T-helper 2 cell treated with Interferon-gamma antibody and Interleukin-4, amounts not matched to agents 5 μg/mL and 100 μg/mL, for 36 hours (primary cell): ENCODE results near the gene CIC.

ENCODE experiments used
- DNase-seq: peaks from one replicate; pipeline ENCODE4 v3.0.0; 2021; ENCODE audit warnings: low spot score
- H3K27ac Mint-ChIP-seq: one replicate; pipeline ENCODE4 v1.8.0; 2021; ENCODE audit warnings: mild to moderate bottlenecking, mixed read lengths
- H3K27me3 Mint-ChIP-seq: one replicate; pipeline ENCODE4 v1.8.0; 2021; ENCODE audit warnings: low read depth, mixed read lengths
- H3K36me3 Mint-ChIP-seq: one replicate; pipeline ENCODE4 v1.8.0; 2021; ENCODE audit warnings: low read depth, mixed read lengths
- H3K4me1 Mint-ChIP-seq: one replicate; pipeline ENCODE4 v1.8.0; 2021; ENCODE audit warnings: low read depth, mixed read lengths
- H3K4me3 Mint-ChIP-seq: one replicate; pipeline ENCODE4 v1.8.0; 2022; ENCODE audit warnings: mild to moderate bottlenecking, moderate library complexity, mixed read lengths
- H3K9me3 Mint-ChIP-seq: one replicate; pipeline ENCODE4 v1.8.0; 2021; ENCODE audit warnings: mixed read lengths

CIC gene

DNA sequence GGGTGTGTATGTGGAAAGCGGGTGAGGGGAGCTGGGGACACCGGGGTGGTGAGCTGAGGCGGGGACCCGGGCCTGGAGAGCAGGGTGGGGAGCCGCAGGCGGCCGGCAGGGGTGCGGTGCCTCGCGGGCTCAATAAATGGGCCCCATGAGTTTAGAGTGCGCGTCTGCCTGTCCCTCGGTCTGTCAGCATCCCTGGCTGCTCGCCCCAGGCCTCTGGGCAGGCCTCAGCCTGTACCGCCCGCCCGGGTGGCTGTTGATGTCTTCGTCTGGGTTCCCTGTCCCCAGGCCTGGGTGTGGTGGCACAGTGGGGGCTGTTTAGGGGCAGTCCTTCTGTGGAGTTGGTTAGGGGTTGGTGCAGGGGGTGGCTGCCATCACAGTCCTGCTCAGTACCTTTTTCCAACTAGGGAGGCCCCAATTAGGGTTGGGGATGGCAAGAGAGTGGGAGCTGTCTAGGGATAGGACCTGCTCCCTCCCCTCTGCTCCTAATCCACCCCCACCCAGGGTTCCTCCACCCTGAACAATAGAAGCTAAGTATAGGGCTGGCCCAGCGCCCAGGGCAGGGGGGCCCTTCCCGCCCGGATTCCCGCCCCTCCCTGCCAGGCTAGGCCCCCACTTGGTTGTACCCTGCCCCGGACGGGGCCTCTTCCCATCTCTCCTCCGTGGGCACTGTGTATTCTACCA lies 12.2 kb downstream of the CIC start:
- no peak for DNase-seq
- Mint-ChIP-seq H3K36me3 (peaks cover 9% of the 10 kb centered on the region), H3K27me3 (no peaks in the 10 kb centered on the region), H3K9me3 (no peaks in the 10 kb centered on the region), H3K27ac (no peak overlapping the region), H3K4me3 (no peak overlapping the region), H3K4me1 (peaks cover 52% of the 10 kb centered on the region)

DNA sequence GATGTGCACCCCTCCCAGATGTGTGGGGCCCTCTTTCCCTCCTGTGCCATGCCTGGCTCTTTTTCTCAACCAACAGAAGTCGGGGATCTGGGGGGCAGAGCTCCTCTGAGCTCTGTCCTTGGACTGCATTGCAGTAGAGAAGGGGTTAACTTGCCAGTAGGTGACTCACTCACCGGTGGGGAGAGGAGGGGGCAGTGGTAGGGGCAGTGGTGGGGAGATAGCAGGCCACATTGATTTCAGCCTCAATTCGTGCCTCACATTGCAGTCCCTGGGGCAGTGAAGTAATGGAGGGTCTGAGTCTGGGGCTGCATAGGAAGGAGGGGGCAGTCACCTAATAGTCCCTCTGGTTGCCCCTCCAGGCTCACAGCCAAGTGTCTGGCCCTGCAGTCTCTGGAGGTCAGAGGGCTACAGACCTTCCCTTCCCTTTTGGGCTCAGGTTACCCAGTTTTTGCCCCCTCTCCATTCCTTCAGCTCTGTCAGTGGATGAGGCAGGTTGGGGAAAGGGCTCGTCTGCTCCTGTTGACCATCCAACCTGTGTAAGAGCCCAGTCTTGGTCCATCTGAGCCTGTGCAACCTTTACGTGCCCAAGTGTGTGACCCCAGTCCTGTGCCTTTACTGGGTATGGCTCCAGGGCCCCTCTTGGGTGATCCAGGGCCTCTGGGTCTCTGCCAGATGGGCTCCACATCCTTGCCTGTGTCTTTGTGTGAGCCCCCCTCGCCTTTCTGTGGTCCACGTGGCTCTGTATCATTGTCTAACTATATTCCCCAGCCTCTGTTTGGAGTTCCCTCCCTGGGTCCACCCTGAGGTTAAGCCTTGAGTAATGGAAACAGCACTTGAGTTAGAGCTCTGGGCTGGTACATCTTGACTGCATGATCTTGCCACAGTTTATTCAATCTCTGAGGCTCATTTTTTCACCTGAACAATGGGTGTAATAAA lies 13.0 kb downstream of the CIC start:
- peaks cover 46% of the 10 kb centered on the region for H3K4me1 Mint-ChIP-seq

DNA sequence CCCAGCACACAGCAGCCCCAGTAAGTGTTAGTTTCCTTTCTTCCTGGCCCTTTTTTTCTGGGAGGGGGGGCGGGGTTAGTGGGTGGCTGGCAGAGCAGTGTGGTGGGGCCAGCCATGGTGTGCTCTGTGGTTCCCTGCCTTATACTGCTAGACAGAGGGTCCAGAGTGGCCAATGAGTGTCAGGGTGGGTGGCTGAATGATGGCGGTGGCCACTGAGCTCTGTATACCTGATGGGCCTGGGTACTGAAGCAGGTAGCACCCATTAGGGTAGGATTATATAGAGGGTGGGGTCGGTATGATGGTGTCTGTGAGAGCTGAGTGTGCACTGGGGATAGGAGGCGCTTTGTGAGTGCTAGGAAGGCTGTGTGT lies 13.8 kb downstream of the CIC start:
- Mint-ChIP-seq H3K4me3 (no peak overlapping the region), H3K4me1 (peaks cover 43% of the 10 kb centered on the region), H3K36me3 (peaks cover 10% of the 10 kb centered on the region), H3K27me3 (no peaks in the 10 kb centered on the region), H3K9me3 (no peaks in the 10 kb centered on the region), H3K27ac (no peak overlapping the region)
- no peak for DNase-seq

More for the DNA sequence above, 13.0 kb downstream of the CIC start:
- DNase-seq, result no peak
- no peak overlapping the region for H3K4me3 Mint-ChIP-seq
- no peak overlapping the region for H3K27ac Mint-ChIP-seq
- no peaks in the 10 kb centered on the region for H3K9me3 Mint-ChIP-seq
- H3K36me3 Mint-ChIP-seq, result peaks cover 10% of the 10 kb centered on the region
- H3K27me3 Mint-ChIP-seq, result no peaks in the 10 kb centered on the region

DNA sequence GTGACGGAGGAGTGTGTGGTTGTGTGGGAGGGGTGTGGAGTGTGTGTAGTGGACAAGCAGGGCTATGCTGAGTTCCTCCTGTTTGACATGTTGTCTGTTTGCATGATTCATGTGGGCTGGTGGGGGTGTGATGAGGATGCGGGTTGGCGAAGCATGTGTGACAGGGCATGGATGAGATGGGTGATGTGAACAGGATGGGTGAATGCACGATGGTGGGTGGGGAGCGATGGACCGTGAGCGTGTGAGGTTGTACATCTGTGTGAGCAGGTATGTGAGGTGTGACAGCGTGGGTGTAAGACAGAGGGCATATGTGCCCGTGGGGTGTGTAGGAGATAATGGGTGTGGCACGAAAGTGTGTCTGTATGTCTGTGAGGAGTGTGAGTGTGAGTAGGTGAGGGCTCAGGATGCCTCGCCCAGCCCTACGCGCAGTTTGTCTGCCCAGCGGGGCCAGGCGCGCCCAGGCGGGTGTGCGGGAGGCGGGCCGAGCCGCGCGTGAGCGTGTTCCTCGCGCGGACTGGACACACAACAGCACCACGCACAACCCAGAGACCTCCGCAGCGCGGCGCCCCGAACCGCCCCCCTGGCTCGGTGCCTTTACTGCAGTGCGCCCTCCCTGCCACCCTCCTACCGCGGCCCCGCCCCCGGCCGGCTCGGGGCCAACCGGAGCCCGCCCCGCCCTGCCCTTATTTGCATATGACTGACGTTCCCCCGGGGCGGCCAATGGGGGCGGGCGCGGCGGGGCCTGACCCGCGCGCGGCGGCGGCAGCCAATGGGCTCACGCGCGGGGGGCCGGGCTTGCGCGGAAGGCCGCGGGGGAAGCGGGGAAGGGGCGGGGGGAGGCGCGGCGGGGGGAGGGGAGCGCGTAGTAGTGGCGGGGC lies 14.4 kb downstream of the CIC start:
- Mint-ChIP-seq H3K27ac (no peak overlapping the region), H3K27me3 (no peaks in the 10 kb centered on the region), H3K4me1 (peaks cover 40% of the 10 kb centered on the region), H3K4me3 (no peak overlapping the region), H3K9me3 (no peaks in the 10 kb centered on the region), H3K36me3 (peaks cover 8% of the 10 kb centered on the region)
- peak; percentile 92 for DNase-seq

DNA sequence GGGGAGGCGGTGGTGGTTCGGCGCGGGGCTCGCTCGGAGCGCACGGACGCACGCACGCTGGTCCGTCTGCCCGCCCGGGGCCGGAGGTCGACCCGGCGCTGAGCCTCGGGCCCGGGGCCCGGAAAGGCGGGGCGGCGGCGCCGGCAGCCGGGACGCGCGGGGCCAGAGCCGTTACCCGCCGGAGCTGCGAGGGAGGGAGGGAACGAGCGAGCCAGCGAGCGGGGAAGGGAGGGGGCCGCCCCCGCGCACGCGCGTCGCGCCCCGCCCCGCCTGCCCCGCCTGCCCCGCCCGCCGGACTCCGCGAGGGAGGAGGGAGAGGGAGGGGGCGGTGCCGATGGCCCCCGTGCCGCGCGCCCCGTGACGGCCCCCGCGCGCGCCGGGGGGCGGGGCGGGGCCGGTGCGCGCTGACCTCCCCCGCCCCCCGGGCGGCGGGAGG lies 15.0 kb downstream of the CIC start:
- Mint-ChIP-seq H3K4me1 (peaks cover 34% of the 10 kb centered on the region), H3K36me3 (peaks cover 12% of the 10 kb centered on the region), H3K27ac (no peak overlapping the region), H3K27me3 (no peaks in the 10 kb centered on the region), H3K4me3 (no peak overlapping the region), H3K9me3 (no peaks in the 10 kb centered on the region)
- peak; percentile 79 for DNase-seq

DNA sequence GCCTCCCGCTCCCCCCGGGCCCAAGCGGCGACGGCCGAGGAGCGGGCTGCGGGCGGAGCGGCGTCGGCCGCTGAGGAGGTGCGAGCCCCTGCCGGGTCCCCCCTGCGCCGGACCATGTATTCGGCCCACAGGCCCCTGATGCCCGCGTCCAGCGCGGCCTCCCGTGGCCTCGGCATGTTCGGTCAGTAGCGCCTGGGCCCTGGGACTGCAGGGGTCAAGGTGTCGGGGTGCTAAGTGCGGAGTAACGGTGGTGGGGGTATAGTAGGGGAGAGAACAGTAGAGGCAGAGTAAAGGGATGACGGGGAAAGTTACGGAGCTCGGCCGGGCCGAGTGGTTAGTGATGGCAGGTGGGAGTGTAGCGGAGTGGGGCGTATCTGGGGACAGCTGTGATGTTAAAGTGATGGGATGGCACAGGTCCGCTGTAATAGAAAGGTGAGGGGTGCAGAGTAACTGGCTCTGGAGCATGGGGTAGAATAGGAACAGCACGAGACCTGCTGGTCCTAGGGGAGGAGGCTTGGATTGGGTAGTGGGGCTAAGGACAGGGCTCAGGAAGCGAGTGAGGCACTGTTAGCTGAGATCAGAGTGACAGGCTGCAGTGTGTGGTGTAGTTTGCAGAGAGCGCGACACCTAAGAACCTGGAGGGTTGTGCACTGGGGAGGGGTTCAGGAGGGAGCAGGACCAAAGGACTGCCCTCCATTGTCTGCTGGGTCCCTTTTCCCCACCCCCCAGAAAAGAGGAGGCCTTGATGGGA lies 15.7 kb downstream of the CIC start:
- H3K36me3 Mint-ChIP-seq, result peaks cover 13% of the 10 kb centered on the region
- peak overlapping the region; percentile 94 for H3K4me3 Mint-ChIP-seq
- H3K27ac Mint-ChIP-seq, result peak overlapping the region; percentile 94
- DNase-seq, result no peak
- H3K27me3 Mint-ChIP-seq, result no peaks in the 10 kb centered on the region
- peaks cover 28% of the 10 kb centered on the region for H3K4me1 Mint-ChIP-seq
- H3K9me3 Mint-ChIP-seq, result no peaks in the 10 kb centered on the region

DNA sequence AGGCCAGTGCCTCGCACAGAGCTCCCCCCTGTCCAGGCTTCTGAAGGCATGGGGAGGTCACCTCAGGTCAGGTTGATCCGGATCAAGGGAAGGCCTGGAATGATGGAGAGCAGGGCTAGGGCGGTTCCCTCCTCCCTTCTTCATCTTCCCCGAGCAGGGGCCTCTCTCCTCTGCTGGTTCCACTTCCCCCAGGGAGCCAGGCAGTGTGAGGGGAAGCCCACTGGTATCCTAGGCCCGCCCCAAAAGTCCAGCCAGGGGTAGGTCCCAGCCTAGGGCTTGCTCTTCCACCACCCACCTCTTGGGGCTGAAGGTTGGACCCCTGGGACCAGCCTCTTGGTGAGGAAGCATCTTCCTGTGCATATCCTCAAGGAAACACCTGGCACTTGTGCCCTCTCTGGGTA lies 16.5 kb downstream of the CIC start:
- Mint-ChIP-seq H3K4me1 (peaks cover 28% of the 10 kb centered on the region), H3K27ac (peak overlapping the region; percentile 64), H3K4me3 (peak overlapping the region; percentile 94), H3K27me3 (no peaks in the 10 kb centered on the region), H3K36me3 (peaks cover 13% of the 10 kb centered on the region), H3K9me3 (no peaks in the 10 kb centered on the region)
- DNase-seq, result no peak

DNA sequence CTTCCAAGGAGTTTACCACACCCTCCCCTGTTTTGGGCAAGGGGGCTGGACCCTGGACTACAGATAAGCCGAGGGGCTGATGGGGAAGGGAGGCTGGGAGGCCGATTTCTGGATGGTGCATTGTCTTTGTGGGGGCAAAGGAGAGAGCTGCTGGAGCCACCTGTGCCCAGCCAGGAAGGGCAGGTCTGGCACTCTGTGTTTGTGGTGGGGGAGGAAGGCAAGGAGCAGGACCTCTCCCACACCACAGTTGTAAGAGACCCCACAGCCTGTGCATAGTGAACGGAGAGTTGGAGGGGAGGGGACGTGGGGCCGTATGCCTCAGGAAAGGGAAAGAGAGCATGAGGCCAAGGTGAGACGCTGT lies 16.9 kb downstream of the CIC start:
- peaks cover 13% of the 10 kb centered on the region for H3K36me3 Mint-ChIP-seq
- peak overlapping the region; percentile 64 for H3K27ac Mint-ChIP-seq
- H3K27me3 Mint-ChIP-seq, result no peaks in the 10 kb centered on the region
- H3K4me3 Mint-ChIP-seq, result peak overlapping the region; percentile 94
- H3K9me3 Mint-ChIP-seq, result no peaks in the 10 kb centered on the region
- no peak for DNase-seq
- peaks cover 28% of the 10 kb centered on the region for H3K4me1 Mint-ChIP-seq

DNA sequence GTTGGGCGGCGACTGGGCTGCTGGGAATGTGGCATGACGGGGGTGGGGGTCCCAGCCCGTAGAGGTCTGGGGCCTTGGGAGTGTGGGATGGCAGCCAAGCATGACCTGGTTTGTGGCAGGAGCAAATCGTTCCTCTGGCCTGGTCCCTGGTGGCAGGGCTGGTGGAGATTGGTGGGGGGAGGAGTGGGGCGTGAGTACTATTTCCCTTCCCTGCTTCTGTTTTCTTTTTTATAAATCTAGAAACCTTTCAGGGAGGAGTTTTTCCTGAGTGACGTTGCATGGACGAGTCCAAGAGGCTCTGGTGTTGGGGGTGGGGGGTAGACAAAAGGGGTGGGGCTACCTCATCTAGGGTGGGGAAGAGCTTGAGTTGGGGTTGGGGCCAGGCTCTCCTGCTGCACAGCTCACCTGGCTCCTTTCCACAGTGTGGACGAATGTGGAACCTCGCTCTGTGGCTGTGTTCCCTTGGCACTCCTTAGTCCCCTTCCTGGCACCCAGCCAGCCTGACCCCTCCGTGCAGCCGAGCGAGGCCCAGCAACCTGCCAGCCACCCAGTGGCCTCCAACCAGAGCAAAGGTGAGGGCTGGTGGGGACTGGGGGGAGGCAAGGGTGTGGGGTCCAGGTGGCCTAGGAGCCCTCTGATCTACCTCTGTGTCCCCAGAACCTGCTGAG lies 17.4 kb downstream of the CIC start:
- peaks cover 15% of the 10 kb centered on the region for H3K36me3 Mint-ChIP-seq

DNA sequence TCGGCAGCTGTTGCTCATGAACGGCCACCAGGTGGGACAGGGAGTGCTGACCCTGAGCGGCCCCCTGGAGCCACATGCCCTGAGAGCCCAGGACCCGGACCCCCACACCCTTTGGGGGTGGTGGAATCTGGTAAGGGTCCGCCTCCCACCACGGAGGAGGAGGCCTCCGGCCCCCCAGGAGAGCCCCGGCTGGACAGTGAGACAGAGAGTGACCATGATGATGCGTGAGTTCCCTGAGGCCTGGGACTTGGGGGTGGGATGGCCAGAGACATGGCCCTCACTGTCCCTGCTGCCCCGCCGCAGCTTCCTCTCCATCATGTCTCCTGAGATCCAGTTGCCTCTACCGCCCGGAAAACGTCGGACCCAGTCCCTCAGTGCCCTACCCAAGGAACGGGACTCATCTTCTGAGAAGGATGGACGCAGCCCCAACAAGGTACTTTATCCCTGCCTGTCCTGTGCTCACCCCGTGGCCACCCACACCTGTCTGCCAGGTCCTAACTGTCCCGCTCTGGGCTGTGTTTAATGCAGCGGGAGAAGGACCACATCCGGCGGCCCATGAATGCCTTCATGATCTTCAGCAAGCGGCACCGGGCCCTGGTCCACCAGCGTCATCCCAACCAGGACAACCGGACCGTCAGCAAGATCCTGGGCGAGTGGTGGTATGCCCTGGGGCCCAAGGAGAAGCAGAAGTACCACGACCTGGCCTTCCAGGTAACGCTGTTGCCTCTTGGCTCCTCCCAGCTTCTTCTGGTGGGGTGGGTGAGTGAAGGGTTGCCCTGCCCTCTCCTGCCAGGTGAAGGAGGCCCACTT lies 18.2 kb downstream of the CIC start:
- H3K4me1 Mint-ChIP-seq, result peaks cover 21% of the 10 kb centered on the region
- no peak overlapping the region for H3K27ac Mint-ChIP-seq
- peaks cover 22% of the 10 kb centered on the region for H3K36me3 Mint-ChIP-seq
- H3K27me3 Mint-ChIP-seq, result no peaks in the 10 kb centered on the region
- no peak for DNase-seq
- H3K9me3 Mint-ChIP-seq, result no peaks in the 10 kb centered on the region
- no peak overlapping the region for H3K4me3 Mint-ChIP-seq

More for the DNA sequence above, 17.4 kb downstream of the CIC start:
- Mint-ChIP-seq H3K27ac (no peak overlapping the region), H3K4me1 (peaks cover 25% of the 10 kb centered on the region), H3K4me3 (peak overlapping the region; percentile 49), H3K9me3 (no peaks in the 10 kb centered on the region), H3K27me3 (no peaks in the 10 kb centered on the region)
- DNase-seq, result no peak

DNA sequence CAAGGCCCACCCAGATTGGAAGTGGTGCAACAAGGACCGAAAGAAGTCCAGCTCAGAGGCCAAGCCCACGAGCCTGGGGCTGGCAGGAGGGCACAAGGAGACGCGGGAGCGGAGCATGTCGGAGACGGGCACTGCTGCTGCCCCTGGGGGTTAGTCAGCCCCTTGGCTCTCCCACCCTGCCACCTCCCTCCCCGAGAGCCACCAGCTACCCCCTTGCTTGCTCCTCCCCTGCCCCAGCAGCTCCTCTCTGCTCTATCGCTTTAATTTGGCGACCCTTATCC lies 18.7 kb downstream of the CIC start:
- Mint-ChIP-seq H3K36me3 (peaks cover 26% of the 10 kb centered on the region), H3K4me3 (no peak overlapping the region), H3K27ac (no peak overlapping the region), H3K9me3 (no peaks in the 10 kb centered on the region), H3K27me3 (no peaks in the 10 kb centered on the region), H3K4me1 (peaks cover 17% of the 10 kb centered on the region)
- no peak for DNase-seq

DNA sequence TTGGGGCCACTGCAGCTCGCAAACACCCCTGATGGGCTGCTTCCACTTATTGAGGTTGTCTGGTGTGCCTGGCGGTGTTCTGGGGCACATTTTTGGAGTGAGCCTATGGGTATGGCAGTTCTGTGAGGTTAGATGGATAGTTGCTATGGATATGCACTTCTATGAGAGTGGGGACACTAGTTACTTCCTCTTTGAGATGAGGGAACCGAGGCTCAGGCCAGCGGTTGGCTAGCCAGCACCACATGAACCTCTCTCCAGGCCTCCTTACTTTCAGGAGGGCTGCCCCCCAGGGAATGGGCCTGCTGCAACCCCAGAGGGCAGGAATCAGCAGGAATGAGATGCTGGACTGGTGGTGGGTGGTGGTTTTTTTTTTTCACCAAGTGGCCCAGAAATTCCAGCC lies 19.3 kb downstream of the CIC start:
- H3K27ac Mint-ChIP-seq, result no peak overlapping the region
- no peaks in the 10 kb centered on the region for H3K9me3 Mint-ChIP-seq
- H3K27me3 Mint-ChIP-seq, result no peaks in the 10 kb centered on the region
- H3K36me3 Mint-ChIP-seq, result peaks cover 29% of the 10 kb centered on the region
- no peak for DNase-seq
- H3K4me3 Mint-ChIP-seq, result no peak overlapping the region
- H3K4me1 Mint-ChIP-seq, result peaks cover 17% of the 10 kb centered on the region
